ENCODE results near the gene ELK3. TPM values are rescaled to one million over a fixed set of nuclear protein-coding genes. Genes with fewer than 3 reads are reported as not detected.

The ELK3 gene
- total RNA-seq, 1 donor from 2014 or later, result 21.2 TPM

DNA sequence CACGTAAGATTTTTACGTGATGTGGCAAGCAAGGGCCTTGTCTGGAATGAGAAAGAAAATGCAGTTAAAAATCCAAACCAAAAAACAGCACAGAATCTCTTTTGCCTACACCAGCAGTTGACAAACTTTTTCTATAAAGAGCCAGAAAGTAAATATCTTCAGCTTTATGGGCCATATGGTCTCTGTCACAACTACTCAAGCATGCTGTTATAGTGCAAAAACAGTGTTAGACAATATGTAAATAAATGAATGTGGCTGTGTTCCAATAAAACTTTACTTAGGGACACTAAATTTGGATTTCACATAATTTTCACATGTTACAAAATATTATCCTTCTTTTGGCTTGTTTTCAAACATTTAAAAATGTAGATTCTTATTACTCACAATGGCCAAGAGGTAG is 6.2 kb upstream of the ELK3 start:
- no peak for DNase-seq (ENCODE audit: low spot score in 2 of 2)
- intact Hi-C loops (cut with DNase I), result no loop called here
- Histone ChIP-seq H3K4me1 (no peaks in the 10 kb centered on the region), H3K27me3 (no peaks in the 10 kb centered on the region), H3K9me3 (no peaks in the 10 kb centered on the region), H3K4me3 (no peak overlapping the region), H3K36me3 (no peaks in the 10 kb centered on the region), H3K27ac (no peak overlapping the region)
- TF ChIP-seq, protein P1, sequence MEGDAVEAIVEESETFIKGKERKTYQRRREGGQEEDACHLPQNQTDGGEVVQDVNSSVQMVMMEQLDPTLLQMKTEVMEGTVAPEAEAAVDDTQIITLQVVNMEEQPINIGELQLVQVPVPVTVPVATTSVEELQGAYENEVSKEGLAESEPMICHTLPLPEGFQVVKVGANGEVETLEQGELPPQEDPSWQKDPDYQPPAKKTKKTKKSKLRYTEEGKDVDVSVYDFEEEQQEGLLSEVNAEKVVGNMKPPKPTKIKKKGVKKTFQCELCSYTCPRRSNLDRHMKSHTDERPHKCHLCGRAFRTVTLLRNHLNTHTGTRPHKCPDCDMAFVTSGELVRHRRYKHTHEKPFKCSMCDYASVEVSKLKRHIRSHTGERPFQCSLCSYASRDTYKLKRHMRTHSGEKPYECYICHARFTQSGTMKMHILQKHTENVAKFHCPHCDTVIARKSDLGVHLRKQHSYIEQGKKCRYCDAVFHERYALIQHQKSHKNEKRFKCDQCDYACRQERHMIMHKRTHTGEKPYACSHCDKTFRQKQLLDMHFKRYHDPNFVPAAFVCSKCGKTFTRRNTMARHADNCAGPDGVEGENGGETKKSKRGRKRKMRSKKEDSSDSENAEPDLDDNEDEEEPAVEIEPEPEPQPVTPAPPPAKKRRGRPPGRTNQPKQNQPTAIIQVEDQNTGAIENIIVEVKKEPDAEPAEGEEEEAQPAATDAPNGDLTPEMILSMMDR (IDR thresholded peaks at IDR 0.05), result no peak

DNA sequence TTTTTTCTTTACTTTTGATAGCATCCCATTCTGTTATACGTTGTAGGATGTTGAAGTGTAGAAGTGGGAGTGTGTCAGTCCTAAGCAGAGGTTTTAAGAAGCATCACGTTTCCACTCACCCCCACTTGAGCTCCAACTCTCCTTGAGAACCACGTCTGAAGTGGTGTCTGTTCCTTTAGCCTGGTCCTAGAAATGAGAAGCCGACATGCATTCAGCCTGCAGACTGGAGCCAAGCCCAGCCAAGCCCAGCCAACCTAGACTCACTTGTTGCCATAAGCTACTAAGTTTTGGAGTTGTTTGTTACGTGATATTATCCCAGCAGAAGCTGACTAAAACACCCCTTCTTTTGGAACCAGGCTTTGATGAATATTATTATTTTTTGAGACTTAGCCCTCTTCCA is 4.4 kb upstream of the ELK3 start:
- Histone ChIP-seq H3K36me3 (no peaks in the 10 kb centered on the region), H3K27ac (no peak overlapping the region), H3K4me1 (no peaks in the 10 kb centered on the region), H3K9me3 (no peaks in the 10 kb centered on the region), H3K27me3 (no peaks in the 10 kb centered on the region), H3K4me3 (no peak overlapping the region)
- TF ChIP-seq, protein P1 (IDR thresholded peaks at IDR 0.05), result no peak
- intact Hi-C loops (cut with DNase I), result loop anchor here (10.0 kb wide), 1 partner anchor 375 kb away; no protein-coding TSS in a partner anchor
- no peak for DNase-seq (ENCODE audit: low spot score in 2 of 2)

DNA sequence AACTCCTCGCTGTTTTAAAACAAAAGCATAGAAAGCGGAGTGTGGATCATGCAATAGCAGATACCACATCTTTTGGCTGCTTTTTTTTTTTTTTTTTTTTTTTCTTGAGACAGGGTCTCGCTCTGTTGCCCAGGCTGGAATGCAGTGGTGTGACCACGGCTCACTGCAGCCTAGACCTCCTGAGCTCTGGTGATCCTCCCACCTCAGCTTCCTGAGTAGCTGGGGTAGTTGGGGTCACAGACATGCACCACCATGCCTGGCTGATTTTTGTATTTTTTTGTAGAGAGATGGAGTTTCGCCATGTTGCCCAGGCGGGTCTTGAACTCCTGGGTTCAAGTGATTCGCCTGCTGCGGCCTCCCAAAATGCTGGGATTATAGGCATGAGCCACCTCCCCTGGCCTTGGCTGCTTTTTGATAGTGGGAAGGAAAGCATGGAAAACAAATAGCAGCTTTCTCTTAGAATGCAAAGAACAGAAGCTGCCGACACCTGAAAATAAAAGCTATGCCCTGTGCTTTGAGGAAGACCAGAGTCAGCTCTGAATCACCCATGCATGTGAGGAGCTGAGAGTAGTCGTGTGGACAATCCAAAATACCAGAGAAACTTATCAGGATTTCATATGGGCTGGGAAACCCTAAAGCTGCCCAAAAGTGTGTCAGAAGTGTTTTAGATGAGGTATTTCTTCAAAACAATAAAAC is 3.6 kb upstream of the ELK3 start:
- H3K27ac ChIP-seq, result no peak overlapping the region
- intact Hi-C loops (cut with DNase I), result loop anchor here (10.0 kb wide), 1 partner anchor 376 kb away; no protein-coding TSS in a partner anchor
- H3K27me3 ChIP-seq, result no peaks in the 10 kb centered on the region

DNA sequence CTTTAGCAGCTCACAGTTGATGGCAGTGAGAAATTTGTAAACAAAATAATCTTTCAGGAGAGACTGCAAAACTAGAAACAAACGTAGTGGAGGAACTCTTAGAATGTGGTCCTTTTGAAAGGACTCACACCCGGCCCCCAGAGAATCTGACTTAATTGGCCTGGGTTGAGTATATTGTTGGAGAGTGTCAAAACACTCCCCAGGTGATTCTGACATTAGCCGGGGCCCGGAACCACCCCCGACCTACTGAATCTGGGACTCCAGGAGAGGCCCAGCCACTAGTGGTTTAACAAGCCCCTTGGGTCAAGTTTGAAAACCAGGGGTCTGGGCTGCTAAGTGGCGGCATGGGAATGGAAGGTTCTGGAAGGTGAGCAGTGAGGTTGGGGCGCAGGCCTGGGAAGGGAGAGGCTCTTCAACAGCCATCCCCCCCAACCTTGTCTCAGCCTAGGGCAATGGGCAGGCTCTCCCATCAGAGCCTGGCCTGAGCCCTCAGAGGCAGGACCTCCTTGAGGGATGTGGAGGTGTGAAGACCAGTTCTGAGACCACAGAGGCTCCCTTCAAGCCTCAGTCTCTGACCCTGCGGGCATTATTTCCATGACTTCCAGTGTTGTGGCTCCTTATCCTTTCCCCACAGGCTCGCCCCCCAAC is 1.1 kb upstream of the ELK3 start:
- Histone ChIP-seq H3K27ac (peak overlapping the region; percentile 69 to 85), H3K36me3 (no peaks in the 10 kb centered on the region), H3K9me3 (no peaks in the 10 kb centered on the region), H3K27me3 (no peaks in the 10 kb centered on the region), H3K4me3 (no peak overlapping the region), H3K4me1 (peaks cover 5 to 18% of the 10 kb centered on the region in 2 donors)
- DNase-seq (ENCODE audit: low spot score in 2 of 2), result no peak
- intact Hi-C loops (cut with DNase I), result loop anchor here (10.0 kb wide), 1 partner anchor 378 kb away; no protein-coding TSS in a partner anchor
- TF ChIP-seq, protein P1 (IDR thresholded peaks at IDR 0.05), result no peak

More for the DNA sequence above, 3.6 kb upstream of the ELK3 start:
- no peaks in the 10 kb centered on the region for H3K4me1 ChIP-seq
- DNase-seq (ENCODE audit: low spot score in 2 of 2), result peak in 1 of 2 donors; percentile 30
- TF ChIP-seq, protein P1 (IDR thresholded peaks at IDR 0.05), result no peak
- H3K36me3 ChIP-seq, result no peaks in the 10 kb centered on the region
- no peak overlapping the region for H3K4me3 ChIP-seq
- no peaks in the 10 kb centered on the region for H3K9me3 ChIP-seq

DNA sequence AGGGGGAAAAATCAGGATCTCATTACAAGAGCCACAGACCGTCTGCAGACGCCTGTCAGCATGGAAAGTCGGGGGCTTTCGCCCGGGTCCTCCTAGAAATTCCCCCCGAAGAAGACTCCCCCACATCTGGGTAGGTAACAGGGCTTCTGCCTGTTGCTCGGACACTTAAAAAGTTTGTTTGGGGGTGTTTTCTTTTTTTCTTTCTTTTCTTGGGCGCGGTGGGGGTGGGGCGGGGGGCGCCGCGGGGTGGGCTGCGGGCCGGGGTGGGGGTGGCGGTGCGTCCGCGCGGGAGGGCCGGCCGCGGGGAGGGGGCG is 358 bp downstream of the ELK3 start:
- intact Hi-C loops (cut with DNase I), result loop anchor here (10.0 kb wide), 1 partner anchor 380 kb away; no protein-coding TSS in a partner anchor
- Histone ChIP-seq H3K27ac (peak overlapping the region; percentile 62 to 85), H3K4me1 (peaks cover 5 to 22% of the 10 kb centered on the region in 2 donors), H3K9me3 (no peaks in the 10 kb centered on the region), H3K27me3 (no peaks in the 10 kb centered on the region), H3K36me3 (no peaks in the 10 kb centered on the region), H3K4me3 (peak overlapping the region; percentile 85 to 95)
- TF ChIP-seq, protein P1 (IDR thresholded peaks at IDR 0.05), result no peak
- DNase-seq (ENCODE audit: low spot score in 2 of 2), result no peak

Measured in ascending aorta (tissue), 2 donors.